Kidney (tissue), 14 donors: Measurements from ENCODE around the gene FRAT1. TPM values are rescaled to one million over a fixed set of nuclear protein-coding genes. Genes with fewer than 3 reads are reported as not detected.

Experiments used
- DNase-seq, 5 donors: peaks; one replicate each; pipeline ENCODE4 v3.0.0-alpha.2; 2013 to 2020
- FAIRE-seq: peaks from 2 replicates; lab custom pipeline; 2012; peaks lifted over from hg19 to GRCh38; lab: Jason Lieb, UNC
- H3K27ac ChIP-seq, 2 donors: one replicate each; pipeline ENCODE4 v1.7.0; 2013; ENCODE audit warnings: low read depth in 2 of 2, low read length in 2 of 2, inconsistent platforms in 1 of 2
- H3K27me3 ChIP-seq: one replicate; pipeline ENCODE4 v1.7.1; 2013; ENCODE audit warnings: low read length, inconsistent platforms; ENCODE audit not compliant: control insufficient read depth, insufficient read depth
- H3K36me3 ChIP-seq, 3 donors: one replicate each; pipeline versions ENCODE4 v1.7.0 to v1.7.1; 2013; ENCODE audit warnings: low read length in 3 of 3, control low read depth in 1 of 3, inconsistent platforms in 1 of 3; ENCODE audit not compliant: insufficient read depth in 3 of 3, control insufficient read depth in 2 of 3
- H3K4me1 ChIP-seq, 3 donors: one replicate each; pipeline versions ENCODE4 v1.7.0 to v1.7.1; 2013; ENCODE audit warnings: low read length in 3 of 3, inconsistent platforms in 1 of 3, low read depth in 1 of 3; ENCODE audit not compliant: control insufficient read depth in 2 of 3, insufficient read depth in 2 of 3
- H3K4me3 ChIP-seq, 3 donors: one replicate each; pipeline versions ENCODE4 v1.7.0 to v1.8.1; 2013; ENCODE audit warnings: low read length in 3 of 3, control low read depth in 1 of 3, inconsistent platforms in 1 of 3
- H3K9ac ChIP-seq, 3 donors: one replicate each; pipeline versions ENCODE4 v1.7.0 to v1.7.1; 2013; ENCODE audit warnings: low read length in 3 of 3, control low read depth in 1 of 3, inconsistent platforms in 1 of 3
- H3K9me3 ChIP-seq, 3 donors: one replicate each; pipeline versions ENCODE4 v1.7.0 to v1.7.1; 2013; ENCODE audit warnings: low read length in 3 of 3, control low read depth in 1 of 3, inconsistent platforms in 1 of 3; ENCODE audit not compliant: control insufficient read depth in 2 of 3, insufficient read depth in 1 of 3
- CTCF ChIP-seq: IDR thresholded peaks from 3 replicates; pipeline ENCODE4 v1.5.1; 2012; ENCODE audit warnings: mild to moderate bottlenecking, moderate library complexity, borderline replicate concordance; ENCODE audit not compliant: insufficient read depth; ENCODE audit errors: extremely low read depth
- intact Hi-C: fragments of 100-400 bp; cut with DNase I; formaldehyde crosslinking; loops from one replicate; pipeline ENCODE4 v1.11.1; 2022
- polyA plus RNA-seq: library from polyadenylated mRNA; stranded (reverse); fragments of 350-450 nt; fragmentation: Illumina TruSeq; extraction: RNeasy Lipid Tissue Mini Kit (QIAGEN cat#74804); gene quantifications from one replicate; pipeline ENCODE4 v1.2.3, GENCODE V29; 2014; ENCODE audit warnings: low read depth, low replicate concordance; ENCODE audit not compliant: insufficient read depth
- total RNA-seq: library from RNA; stranded (reverse); fragmentation: NEBNext Ultra II Directional; extraction: Animal tissue kit (Norgen Biotek cat#: 25700); gene quantifications from one replicate; pipeline ENCODE4 v1.2.1, GENCODE V29; 2021
- donor health status: control.
- donor health status: control.
- donor health status: control.
- donor health status: control.
- donor health status: control.
- donor health status: DM: yes; HTN: yes; CAD: no.
- donor health status: Normal renal cell carcinoma (clear cell type).

FRAT1 gene
- total and polyA plus RNA-seq, 2 donors from 2014 or later: 2.1 to 7.0 TPM

- DNase-seq: no peak
- H3K4me1 ChIP-seq: no peaks in the 10 kb centered on the region
Measured at GRCh38 chr10:97302088-97302791, 16.8 kb upstream of the FRAT1 start.

DNA sequence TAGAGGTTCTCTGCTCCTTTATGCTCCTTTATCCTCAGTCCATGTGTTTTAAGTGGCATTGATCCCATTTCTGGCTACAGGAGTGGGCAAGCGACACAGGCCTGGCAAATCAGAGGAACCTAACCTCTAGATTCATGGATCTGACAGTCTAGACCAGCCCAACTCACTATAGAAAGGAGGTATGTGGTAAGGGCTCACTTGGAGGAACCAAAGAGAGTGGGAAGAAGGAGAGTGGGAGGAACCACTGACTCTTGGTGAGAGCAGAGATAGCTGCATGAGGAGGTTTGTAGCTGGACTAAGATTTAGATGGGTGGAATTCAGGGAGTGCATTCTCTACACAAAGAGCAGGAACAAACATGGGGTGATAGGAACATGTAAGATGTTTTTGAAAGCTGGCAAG lies 11.6 kb upstream of the FRAT1 start:
- intact Hi-C loops: no loop called here
- no peak for FAIRE-seq
- H3K36me3 ChIP-seq: no peaks in the 10 kb centered on the region

More at GRCh38 chr10:97302088-97302791, 16.8 kb upstream of the FRAT1 start:
- no peaks in the 10 kb centered on the region for H3K9me3 ChIP-seq
- no peak overlapping the region for H3K4me3 ChIP-seq
- no peak overlapping the region for H3K9ac ChIP-seq
- TF ChIP-seq CTCF: no peak
- intact Hi-C loops: no loop called here
- FAIRE-seq: no peak
- H3K36me3 ChIP-seq: no peaks in the 10 kb centered on the region
- H3K27ac ChIP-seq: no peak overlapping the region
- no peaks in the 10 kb centered on the region for H3K27me3 ChIP-seq

GRCh38 chr10:97307866-97308780 lies 10.9 kb upstream of the FRAT1 start:
- intact Hi-C loops: no loop called here
- FAIRE-seq (no peak), DNase-seq (no peak)
- Histone ChIP-seq H3K27ac (no peak overlapping the region), H3K9me3 (no peaks in the 10 kb centered on the region), H3K4me1 (no peaks in the 10 kb centered on the region), H3K27me3 (no peaks in the 10 kb centered on the region), H3K4me3 (no peak overlapping the region), H3K36me3 (no peaks in the 10 kb centered on the region), H3K9ac (no peak overlapping the region)
- TF ChIP-seq CTCF: no peak

More for the DNA sequence above, 11.6 kb upstream of the FRAT1 start:
- H3K27me3 ChIP-seq: no peaks in the 10 kb centered on the region
- no peaks in the 10 kb centered on the region for H3K9me3 ChIP-seq
- no peaks in the 10 kb centered on the region for H3K4me1 ChIP-seq
- H3K4me3 ChIP-seq: no peak overlapping the region
- no peak for TF ChIP-seq CTCF
- DNase-seq: no peak
- no peak overlapping the region for H3K27ac ChIP-seq
- H3K9ac ChIP-seq: no peak overlapping the region
